Stimulated activated naive CD8-positive, alpha-beta T cell treated with anti-CD3 and anti-CD28 coated beads, Interleukin-15, Interleukin-2, amounts not matched to agents 100 ng/mL and 50 ng/mL, for 24 hours (primary cell): Measurements from ENCODE around the gene KCNN1.
A peak's percentile ranks its signal among the peaks of the same experiment; 100 is the strongest.
"Not testable (repeated sequence)": the region's sequence is repeated elsewhere in the genome, so short reads cannot be mapped to it uniquely, and the experiment has no call there.

Source experiments
- H3K27ac Mint-ChIP-seq: one replicate; pipeline ENCODE4 v1.8.0; 2021; ENCODE audit warnings: mild to moderate bottlenecking, mixed read lengths
- H3K27me3 Mint-ChIP-seq: one replicate; pipeline ENCODE4 v1.8.0; 2021; ENCODE audit warnings: mixed read lengths
- H3K36me3 Mint-ChIP-seq: one replicate; pipeline ENCODE4 v1.8.0; 2021; ENCODE audit warnings: low read depth, mixed read lengths
- H3K4me1 Mint-ChIP-seq: one replicate; pipeline ENCODE4 v1.8.0; 2021; ENCODE audit warnings: low read depth, mixed read lengths
- H3K4me3 Mint-ChIP-seq: one replicate; pipeline ENCODE4 v1.8.0; 2021; ENCODE audit warnings: mild to moderate bottlenecking, mixed read lengths
- H3K9me3 Mint-ChIP-seq: one replicate; pipeline ENCODE4 v1.8.0; 2021; ENCODE audit warnings: mixed read lengths

KCNN1 gene

GRCh38 chr19:17975032-17975431, 8.1 kb downstream of the KCNN1 start:
- Mint-ChIP-seq H3K9me3 (no peaks in the 10 kb centered on the region), H3K4me3 (no peak overlapping the region), H3K27me3 (peaks cover 7% of the 10 kb centered on the region), H3K27ac (no peak overlapping the region), H3K36me3 (no peaks in the 10 kb centered on the region), H3K4me1 (peaks cover 4% of the 10 kb centered on the region)

GRCh38 chr19:17977021-17977420, 10.1 kb downstream of the KCNN1 start:
- peaks cover 4% of the 10 kb centered on the region for H3K4me1 Mint-ChIP-seq
- peaks cover 12% of the 10 kb centered on the region for H3K27me3 Mint-ChIP-seq
- no peaks in the 10 kb centered on the region for H3K9me3 Mint-ChIP-seq
- H3K36me3 Mint-ChIP-seq = no peaks in the 10 kb centered on the region
- no peak overlapping the region for H3K27ac Mint-ChIP-seq
- H3K4me3 Mint-ChIP-seq = no peak overlapping the region

GRCh38 chr19:17977488-17977887, 10.6 kb downstream of the KCNN1 start:
- Mint-ChIP-seq H3K4me3 (no peak overlapping the region), H3K27ac (no peak overlapping the region), H3K27me3 (peaks cover 12% of the 10 kb centered on the region), H3K36me3 (no peaks in the 10 kb centered on the region), H3K4me1 (peaks cover 4% of the 10 kb centered on the region), H3K9me3 (no peaks in the 10 kb centered on the region)

- H3K36me3 Mint-ChIP-seq = no peaks in the 10 kb centered on the region
- H3K9me3 Mint-ChIP-seq = no peaks in the 10 kb centered on the region
- H3K4me1 Mint-ChIP-seq = peaks cover 4% of the 10 kb centered on the region
- H3K4me3 Mint-ChIP-seq = no peak overlapping the region
- no peak overlapping the region for H3K27ac Mint-ChIP-seq
- H3K27me3 Mint-ChIP-seq = peaks cover 12% of the 10 kb centered on the region
These were observed 14.7 kb downstream of the KCNN1 start for GRCh38 chr19:17981611-17982010.

- Mint-ChIP-seq H3K36me3 (no peaks in the 10 kb centered on the region), H3K4me1 (peaks cover 4% of the 10 kb centered on the region), H3K4me3 (no peak overlapping the region), H3K27ac (no peak overlapping the region), H3K27me3 (peaks cover 12% of the 10 kb centered on the region), H3K9me3 (no peaks in the 10 kb centered on the region)
These were observed 15.5 kb downstream of the KCNN1 start for GRCh38 chr19:17982430-17982829.

- H3K27me3 Mint-ChIP-seq = peaks cover 4% of the 10 kb centered on the region
- no peak overlapping the region for H3K4me3 Mint-ChIP-seq
- no peaks in the 10 kb centered on the region for H3K4me1 Mint-ChIP-seq
- H3K27ac Mint-ChIP-seq = no peak overlapping the region
- no peaks in the 10 kb centered on the region for H3K9me3 Mint-ChIP-seq
- H3K36me3 Mint-ChIP-seq = no peaks in the 10 kb centered on the region
These were observed 18.3 kb downstream of the KCNN1 start for GRCh38 chr19:17985037-17985818.

- not testable (repeated sequence) for H3K4me3 Mint-ChIP-seq, H3K9me3 Mint-ChIP-seq, H3K4me1 Mint-ChIP-seq, H3K36me3 Mint-ChIP-seq, H3K27ac Mint-ChIP-seq, H3K27me3 Mint-ChIP-seq
These were observed 19.7 kb downstream of the KCNN1 start for GRCh38 chr19:17986569-17986968.

GRCh38 chr19:17988161-17988560, 21.3 kb downstream of the KCNN1 start:
- no peaks in the 10 kb centered on the region for H3K4me1 Mint-ChIP-seq
- no peak overlapping the region for H3K4me3 Mint-ChIP-seq
- no peaks in the 10 kb centered on the region for H3K36me3 Mint-ChIP-seq
- H3K9me3 Mint-ChIP-seq = no peaks in the 10 kb centered on the region
- H3K27ac Mint-ChIP-seq = no peak overlapping the region
- no peaks in the 10 kb centered on the region for H3K27me3 Mint-ChIP-seq

- Mint-ChIP-seq H3K4me3 (no peak overlapping the region), H3K36me3 (no peaks in the 10 kb centered on the region), H3K27ac (no peak overlapping the region), H3K9me3 (no peaks in the 10 kb centered on the region), H3K27me3 (no peaks in the 10 kb centered on the region), H3K4me1 (no peaks in the 10 kb centered on the region)
These were observed 22.7 kb downstream of the KCNN1 start for GRCh38 chr19:17989425-17990094.

GRCh38 chr19:17993076-17993813, 26.3 kb downstream of the KCNN1 start:
- no peaks in the 10 kb centered on the region for H3K27me3 Mint-ChIP-seq
- no peaks in the 10 kb centered on the region for H3K9me3 Mint-ChIP-seq
- H3K36me3 Mint-ChIP-seq = no peaks in the 10 kb centered on the region
- peaks cover 6% of the 10 kb centered on the region for H3K4me1 Mint-ChIP-seq
- H3K27ac Mint-ChIP-seq = no peak overlapping the region
- H3K4me3 Mint-ChIP-seq = no peak overlapping the region

- Mint-ChIP-seq H3K27me3 (no peaks in the 10 kb centered on the region), H3K4me1 (peaks cover 22% of the 10 kb centered on the region), H3K4me3 (no peak overlapping the region), H3K9me3 (no peaks in the 10 kb centered on the region), H3K36me3 (no peaks in the 10 kb centered on the region), H3K27ac (peak overlapping the region; percentile 52)
These were observed 30.0 kb downstream of the KCNN1 start for GRCh38 chr19:17996826-17997316.

GRCh38 chr19:17997969-17998826, 31.3 kb downstream of the KCNN1 start:
- Mint-ChIP-seq H3K4me1 (peaks cover 31% of the 10 kb centered on the region), H3K27ac (no peak overlapping the region), H3K27me3 (no peaks in the 10 kb centered on the region), H3K4me3 (no peak overlapping the region), H3K9me3 (no peaks in the 10 kb centered on the region), H3K36me3 (no peaks in the 10 kb centered on the region)

- Mint-ChIP-seq H3K27me3 (no peaks in the 10 kb centered on the region), H3K9me3 (no peaks in the 10 kb centered on the region), H3K27ac (peak overlapping the region; percentile 3), H3K36me3 (no peaks in the 10 kb centered on the region), H3K4me3 (no peak overlapping the region), H3K4me1 (peaks cover 32% of the 10 kb centered on the region)
These were observed 31.9 kb downstream of the KCNN1 start for GRCh38 chr19:17998827-17999150.

- H3K4me3 Mint-ChIP-seq = peak overlapping the region; percentile 82
- peak overlapping the region; percentile 99 for H3K27ac Mint-ChIP-seq
- no peaks in the 10 kb centered on the region for H3K9me3 Mint-ChIP-seq
- no peaks in the 10 kb centered on the region for H3K27me3 Mint-ChIP-seq
- peaks cover 32% of the 10 kb centered on the region for H3K4me1 Mint-ChIP-seq
- H3K36me3 Mint-ChIP-seq = no peaks in the 10 kb centered on the region
These were observed 33.0 kb downstream of the KCNN1 start for GRCh38 chr19:17999684-18000479.
